NCI-H2081 (cell line): ENCODE results near the gene HOXB2.
"Not testable (repeated sequence)": the region's sequence is repeated elsewhere in the genome, so short reads cannot be mapped to it uniquely, and the experiment has no call there.

Experiments
- DNase-seq, 2 experiments: peaks; one replicate each; lab custom pipeline; 2025; lab: John Stamatoyannopoulos, UW

The HOXB2 gene

DNA sequence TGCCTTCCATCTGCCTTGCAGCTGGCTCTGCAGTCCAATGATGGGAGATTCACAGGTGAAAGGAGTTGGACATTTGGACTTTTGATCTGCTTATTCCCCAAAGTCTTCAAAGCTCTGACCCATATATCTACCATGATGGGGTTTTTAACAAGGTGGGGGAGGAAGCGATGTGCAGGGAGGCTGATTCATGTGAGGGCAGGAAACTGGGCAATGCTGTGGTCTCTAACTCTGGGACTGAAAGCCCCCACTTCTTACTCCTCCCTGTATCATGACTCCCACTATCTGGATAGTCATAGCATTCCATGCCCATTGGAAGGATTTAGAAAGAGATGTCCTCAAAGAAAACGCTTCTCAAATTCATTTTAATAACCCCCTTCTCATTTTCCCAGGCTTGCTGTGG lies 30.4 kb downstream of the HOXB2 start:
- DNase-seq, result no peak

DNA sequence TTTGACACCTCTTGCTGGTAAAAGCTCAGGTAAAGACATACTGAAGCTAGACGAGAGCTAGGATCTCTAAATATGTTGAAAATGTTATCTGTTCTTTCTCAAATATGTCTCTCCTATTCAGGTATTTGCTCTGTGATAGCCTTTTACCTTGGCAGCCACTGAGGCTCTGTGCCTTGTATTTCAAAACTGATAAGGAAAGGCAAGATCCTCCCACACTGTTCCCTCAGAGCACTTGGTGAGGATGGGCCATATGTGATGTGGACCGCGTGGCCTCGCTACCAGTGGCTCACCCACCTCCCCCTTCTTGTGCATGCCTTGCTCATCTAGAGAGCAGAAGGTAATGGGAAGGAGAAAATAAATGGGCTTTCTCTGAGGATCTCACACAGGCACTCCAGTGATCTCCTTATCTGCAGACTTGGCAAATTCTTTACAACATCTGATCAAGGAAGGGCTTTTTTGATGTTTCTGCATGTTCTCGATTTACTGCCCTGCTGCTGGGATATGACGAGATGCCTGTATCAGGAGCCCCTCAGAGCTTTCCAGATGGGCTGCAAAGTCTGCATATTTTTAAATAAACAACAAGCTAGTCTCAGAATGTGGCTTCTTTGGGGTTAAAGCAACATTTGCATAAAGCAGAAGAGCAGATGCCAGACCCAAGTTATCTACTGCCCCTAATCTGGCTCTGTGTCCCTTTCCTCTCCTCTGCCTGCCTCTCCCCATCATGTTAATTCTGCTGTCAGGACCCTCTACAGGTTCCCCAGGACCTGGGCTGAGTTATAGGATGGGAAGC lies 31.0 kb downstream of the HOXB2 start:
- no peak for DNase-seq

DNA sequence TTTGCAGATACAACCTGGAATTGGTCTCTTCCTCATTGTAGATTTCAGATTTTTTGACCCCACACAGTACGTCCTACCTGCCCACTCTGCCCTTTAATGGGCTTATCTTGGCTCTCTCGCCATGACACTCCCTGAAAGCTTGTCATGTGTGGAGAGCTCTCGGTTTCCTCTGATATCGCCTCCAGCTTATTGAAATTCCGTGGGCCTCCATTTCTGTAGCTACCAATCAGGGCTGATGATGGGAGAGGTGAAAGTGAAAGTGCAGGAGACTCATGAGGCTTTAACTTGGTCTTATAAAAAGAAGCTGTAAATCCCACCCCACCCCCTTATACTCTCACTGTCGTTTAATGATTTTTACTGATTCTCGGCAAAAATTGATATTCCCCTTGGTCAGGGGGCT lies 31.8 kb downstream of the HOXB2 start:
- no peak for DNase-seq

- no peak for DNase-seq
Observed at GRCh38 chr17:48510761-48511604, 33.9 kb downstream of the HOXB2 start.

GRCh38 chr17:48510381-48510760 lies 34.5 kb downstream of the HOXB2 start:
- DNase-seq, result no peak

GRCh38 chr17:48509708-48510107 lies 35.2 kb downstream of the HOXB2 start:
- DNase-seq, result not testable (repeated sequence)

- DNase-seq, result no peak
Observed at GRCh38 chr17:48506246-48506645, 38.7 kb downstream of the HOXB2 start.

DNA sequence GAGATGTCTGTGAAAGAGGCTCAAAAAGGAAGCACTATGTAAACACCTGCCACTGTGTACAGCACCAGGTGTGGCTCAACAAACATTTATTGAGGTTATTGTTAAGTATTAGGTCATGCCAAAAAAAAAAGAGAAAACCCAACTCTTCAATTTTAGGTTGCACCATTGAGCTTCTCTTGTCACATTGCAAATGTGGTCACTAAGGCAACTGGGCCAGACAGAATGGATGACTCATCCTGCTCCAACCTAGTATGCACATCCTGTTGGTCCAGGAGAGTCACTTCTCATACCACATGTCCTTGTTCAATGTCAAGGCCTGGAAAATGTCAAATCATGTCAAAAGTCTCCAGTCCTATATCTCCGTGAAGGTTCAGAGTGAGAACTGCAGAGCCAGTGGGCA lies 39.1 kb downstream of the HOXB2 start:
- peak; percentile 88 to 98 for DNase-seq

DNA sequence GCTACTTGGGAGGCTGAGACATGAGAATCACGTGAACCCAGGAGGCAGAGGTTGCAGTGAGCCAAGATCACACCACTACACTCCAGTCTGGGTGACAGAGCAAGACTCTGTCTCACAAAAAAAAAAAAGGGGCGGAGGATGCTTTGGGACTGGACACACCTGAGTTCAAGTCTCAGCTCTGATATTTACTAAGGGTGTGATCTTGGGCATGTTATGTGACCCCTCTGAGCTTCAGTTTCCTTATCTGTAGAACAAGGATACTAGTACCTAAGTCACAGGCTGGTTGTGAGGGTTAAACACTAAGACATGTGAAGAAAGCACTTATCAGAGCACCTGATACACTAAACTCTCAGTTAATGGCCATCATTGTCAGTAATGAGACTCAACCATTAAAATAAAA lies 40.0 kb downstream of the HOXB2 start:
- DNase-seq, result no peak

- peak in 1 of 2 experiments; percentile 20 for DNase-seq
Observed at GRCh38 chr17:48503747-48504146, 41.2 kb downstream of the HOXB2 start.

DNA sequence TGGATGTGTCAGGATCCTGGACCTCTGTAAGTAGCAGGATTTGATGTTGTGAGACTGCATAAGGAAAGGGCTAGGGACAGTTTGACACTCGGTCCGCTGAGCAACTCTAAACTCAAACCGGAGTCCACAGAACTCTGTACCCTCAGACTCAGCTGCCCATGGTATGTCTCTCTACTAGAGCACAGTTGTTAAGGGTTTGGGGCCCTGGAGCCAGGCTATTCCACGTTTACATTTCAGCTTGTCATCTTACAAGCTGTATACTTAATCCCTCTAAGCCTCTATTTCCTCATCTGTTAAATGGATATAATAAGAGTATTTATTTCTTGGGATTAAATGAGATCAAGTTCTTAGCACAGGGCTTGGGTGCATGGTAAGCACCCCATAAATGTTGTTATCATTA lies 42.0 kb downstream of the HOXB2 start:
- no peak for DNase-seq

GRCh38 chr17:48502312-48502711 lies 42.6 kb downstream of the HOXB2 start:
- DNase-seq, result no peak

DNA sequence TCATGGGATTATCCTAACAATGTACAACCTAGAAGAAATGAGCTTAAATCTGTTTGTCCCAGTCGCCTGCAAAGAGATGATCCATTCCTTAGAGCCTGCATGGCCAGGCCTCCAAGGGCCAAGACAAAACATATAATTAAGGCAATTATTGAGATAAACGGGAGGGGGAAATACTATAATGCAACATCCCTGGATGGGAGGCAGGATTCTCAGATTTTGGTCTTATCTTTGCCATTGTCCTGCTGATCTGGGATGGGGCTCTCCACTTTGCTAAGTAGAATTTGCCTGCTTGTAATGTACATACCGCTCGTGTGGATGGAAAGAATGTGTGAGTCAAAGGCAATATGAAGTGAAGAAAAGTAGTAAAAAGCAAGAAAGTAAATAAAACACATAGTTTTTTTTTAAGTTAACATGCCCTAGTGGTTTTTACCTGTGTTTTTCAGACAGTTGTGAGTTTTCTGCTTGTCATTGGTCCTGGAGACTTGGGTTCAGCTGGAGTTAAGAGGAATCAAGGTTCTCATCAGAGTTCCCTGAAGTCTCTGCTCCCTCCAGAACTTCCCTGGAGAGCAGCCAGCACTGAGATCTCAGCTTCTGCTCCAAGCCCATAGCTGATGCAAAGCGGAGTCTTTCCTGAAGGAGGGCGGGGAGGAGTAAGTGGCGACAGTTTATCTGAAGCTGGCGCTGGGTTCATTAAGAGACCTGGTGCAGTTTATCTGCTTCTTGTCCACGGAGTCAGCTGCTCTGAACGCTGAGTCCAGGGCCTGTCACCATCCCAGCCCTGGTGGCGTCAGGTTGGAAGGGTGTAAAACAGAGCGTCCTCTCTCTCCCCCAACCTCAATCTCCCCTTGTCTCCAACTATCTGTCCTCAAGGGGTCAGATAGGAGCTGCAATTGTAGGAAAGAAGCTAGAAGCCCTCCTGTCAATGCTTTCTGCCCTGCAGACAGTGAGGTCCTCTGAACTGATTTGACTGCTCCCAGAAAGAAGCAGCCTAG lies 44.2 kb downstream of the HOXB2 start:
- peak in 1 of 2 experiments; percentile 44 for DNase-seq

GRCh38 chr17:48499735-48500434 lies 45.0 kb downstream of the HOXB2 start:
- no peak for DNase-seq

DNA sequence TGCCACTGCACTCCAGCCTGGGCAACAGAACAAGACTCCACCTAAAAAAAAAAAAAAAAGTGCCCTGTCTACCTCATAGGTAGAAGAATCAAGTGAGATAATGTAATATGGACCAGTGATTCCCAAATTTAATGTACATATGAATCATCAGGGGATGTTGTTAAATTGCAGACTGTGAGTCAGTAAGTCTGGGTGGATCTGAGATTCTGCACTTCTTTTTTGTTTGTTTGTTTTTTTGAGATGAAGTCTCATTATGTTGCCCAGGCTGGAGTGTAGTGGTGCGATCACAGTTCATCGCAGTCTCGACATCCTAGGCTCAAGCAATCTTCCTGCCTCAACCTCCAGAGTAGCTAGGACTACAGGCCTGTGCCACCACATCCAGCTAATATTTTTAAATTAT lies 45.7 kb downstream of the HOXB2 start:
- no peak for DNase-seq

DNA sequence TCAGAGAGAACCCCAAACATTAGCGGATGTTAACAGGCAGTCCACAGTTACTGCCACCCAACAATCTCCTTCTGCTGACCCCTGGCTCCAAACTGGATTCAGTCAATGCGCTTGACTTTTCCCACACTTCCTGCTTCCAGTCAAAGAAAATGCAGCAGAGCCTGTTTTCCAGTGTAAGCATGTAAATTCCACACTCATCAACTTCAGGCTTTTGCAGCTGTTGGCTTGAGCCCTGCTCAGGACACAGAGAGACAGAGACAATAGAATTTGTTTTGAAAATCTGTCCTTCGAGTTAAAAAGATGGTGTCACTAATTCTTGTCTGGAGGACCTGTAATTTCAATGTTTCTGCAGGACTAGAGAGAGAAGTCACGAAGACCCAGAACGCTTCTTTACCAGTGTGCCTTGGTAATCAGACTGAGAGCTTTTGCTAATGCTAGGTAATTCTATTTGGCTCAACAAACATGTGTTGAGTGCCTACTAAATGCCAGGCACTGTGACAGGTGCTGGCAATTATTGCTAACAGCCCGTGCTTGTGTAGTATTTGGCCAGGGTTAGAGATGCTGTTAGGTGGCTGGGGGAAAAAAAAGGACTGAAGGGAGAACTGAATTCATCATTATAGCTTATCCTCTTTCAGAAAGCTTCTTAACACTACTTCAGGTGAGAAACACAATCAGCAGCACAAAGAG lies 46.6 kb downstream of the HOXB2 start:
- peak; percentile 68 to 96 for DNase-seq

DNA sequence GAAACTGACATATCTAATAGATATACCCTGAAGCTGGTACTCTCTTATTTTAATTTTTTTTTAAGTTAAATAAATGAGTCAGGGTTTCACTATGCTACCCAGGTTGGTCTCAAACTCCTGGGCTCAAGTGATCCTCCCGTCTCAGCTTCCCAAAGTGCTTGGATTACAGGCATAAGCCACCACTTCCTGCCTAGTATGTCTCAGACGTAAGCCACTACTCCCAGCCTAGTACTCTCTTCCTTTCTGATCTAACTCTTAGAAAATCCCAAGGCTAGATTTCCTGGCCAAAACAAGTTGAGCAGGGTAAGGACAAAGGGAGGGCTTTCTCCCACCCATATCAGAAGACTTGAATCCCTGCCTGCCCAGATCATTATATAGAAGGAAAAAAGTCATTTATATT lies 47.8 kb downstream of the HOXB2 start:
- DNase-seq, result no peak

GRCh38 chr17:48494335-48494734 lies 50.6 kb downstream of the HOXB2 start:
- no peak for DNase-seq
